Epithelial cell of prostate (primary cell): ENCODE measurements around the gene DISC1.
"Not testable (repeated sequence)": the region's sequence is repeated elsewhere in the genome, so short reads cannot be mapped to it uniquely, and the experiment has no call there.

Source experiments
- DNase-seq: peaks from one replicate; pipeline ENCODE4 v3.0.0-alpha.2; 2011; ENCODE audit warnings: low read depth, low spot score
- H3K27ac ChIP-seq: fragments of 450-650 bp; 2 replicates; pipeline ENCODE4 v1.5.1; 2017; ENCODE audit warnings: mild to moderate bottlenecking

DISC1 gene

GRCh38 chr1:231964961-231965360 is 338.4 kb downstream of the DISC1 start:
- DNase-seq = no peak
- no peak overlapping the region for H3K27ac ChIP-seq

GRCh38 chr1:231965615-231966014 is 339.0 kb downstream of the DISC1 start:
- no peak for DNase-seq
- H3K27ac ChIP-seq = no peak overlapping the region

- no peak for DNase-seq
- H3K27ac ChIP-seq = no peak overlapping the region
Measured at GRCh38 chr1:231966983-231967382, 340.4 kb downstream of the DISC1 start.

GRCh38 chr1:231969076-231969475 is 342.5 kb downstream of the DISC1 start:
- H3K27ac ChIP-seq = no peak overlapping the region
- no peak for DNase-seq

GRCh38 chr1:231969761-231970160 is 343.2 kb downstream of the DISC1 start:
- H3K27ac ChIP-seq, DNase-seq: not testable (repeated sequence)

GRCh38 chr1:231970684-231971083 is 344.1 kb downstream of the DISC1 start:
- DNase-seq = no peak
- no peak overlapping the region for H3K27ac ChIP-seq

- no peak overlapping the region for H3K27ac ChIP-seq
- DNase-seq = no peak
Measured at GRCh38 chr1:231971397-231972110, 345.0 kb downstream of the DISC1 start.

GRCh38 chr1:231972111-231972445 is 345.5 kb downstream of the DISC1 start:
- H3K27ac ChIP-seq = no peak overlapping the region
- DNase-seq = no peak

GRCh38 chr1:231973830-231974229 is 347.2 kb downstream of the DISC1 start:
- DNase-seq = no peak
- no peak overlapping the region for H3K27ac ChIP-seq

- no peak overlapping the region for H3K27ac ChIP-seq
- no peak for DNase-seq
Measured at GRCh38 chr1:231976231-231976630, 349.6 kb downstream of the DISC1 start.

GRCh38 chr1:231981675-231982074 is 355.1 kb downstream of the DISC1 start:
- no peak overlapping the region for H3K27ac ChIP-seq
- no peak for DNase-seq

- DNase-seq = no peak
- H3K27ac ChIP-seq = no peak overlapping the region
Measured at GRCh38 chr1:231982871-231983587, 356.4 kb downstream of the DISC1 start.

- no peak for DNase-seq
- no peak overlapping the region for H3K27ac ChIP-seq
Measured at GRCh38 chr1:231983588-231984193, 357.1 kb downstream of the DISC1 start.

- no peak overlapping the region for H3K27ac ChIP-seq
- DNase-seq = no peak
Measured at GRCh38 chr1:231985296-231986023, 358.9 kb downstream of the DISC1 start.

GRCh38 chr1:231986631-231987336 is 360.2 kb downstream of the DISC1 start:
- no peak overlapping the region for H3K27ac ChIP-seq
- no peak for DNase-seq

GRCh38 chr1:231990388-231990787 is 363.8 kb downstream of the DISC1 start:
- H3K27ac ChIP-seq = no peak overlapping the region
- no peak for DNase-seq

- no peak overlapping the region for H3K27ac ChIP-seq
- no peak for DNase-seq
Measured at GRCh38 chr1:231991231-231991630, 364.6 kb downstream of the DISC1 start.

- no peak overlapping the region for H3K27ac ChIP-seq
- DNase-seq = no peak
Measured at GRCh38 chr1:231993968-231994455, 367.4 kb downstream of the DISC1 start.

GRCh38 chr1:231998791-231999190 is 372.2 kb downstream of the DISC1 start:
- DNase-seq = no peak
- no peak overlapping the region for H3K27ac ChIP-seq

- no peak overlapping the region for H3K27ac ChIP-seq
- no peak for DNase-seq
Measured at GRCh38 chr1:232005300-232005699, 378.7 kb downstream of the DISC1 start.
